Esophagus (tissue), 2 donors: Measurements from ENCODE around the gene MRC2. TPM values are rescaled to one million over a fixed set of nuclear protein-coding genes. Genes with fewer than 3 reads are reported as not detected.
"Not testable (repeated sequence)": the region's sequence is repeated elsewhere in the genome, so short reads cannot be mapped to it uniquely, and the experiment has no call there.

Experiments used
- H3K27ac ChIP-seq, 2 donors: one replicate each; pipeline ENCODE4 v1.5.1; 2013; ENCODE audit warnings: low read depth in 2 of 2, mild to moderate bottlenecking in 2 of 2, inconsistent platforms in 1 of 2, low read length in 1 of 2, moderate library complexity in 1 of 2
- H3K27me3 ChIP-seq, 2 donors: one replicate each; pipeline ENCODE4 v1.6.1; 2013; ENCODE audit warnings: low read length in 2 of 2, control low read depth in 1 of 2, mild to moderate bottlenecking in 1 of 2; ENCODE audit not compliant: insufficient read depth in 2 of 2, control insufficient read depth in 1 of 2
- H3K36me3 ChIP-seq, 2 donors: one replicate each; pipeline ENCODE4 v1.6.1; 2013; ENCODE audit warnings: low read length in 1 of 2; ENCODE audit not compliant: control insufficient read depth in 2 of 2, insufficient read depth in 2 of 2
- H3K4me1 ChIP-seq, 2 donors: one replicate each; pipeline ENCODE4 v1.6.1; 2013; ENCODE audit warnings: low read length in 1 of 2; ENCODE audit not compliant: control insufficient read depth in 2 of 2, insufficient read depth in 2 of 2
- H3K4me3 ChIP-seq, 2 donors: one replicate each; pipeline ENCODE4 v1.5.1; 2013; ENCODE audit warnings: low read length in 2 of 2, mild to moderate bottlenecking in 2 of 2, low read depth in 1 of 2, moderate library complexity in 1 of 2
- H3K9me3 ChIP-seq, 2 donors: one replicate each; pipeline ENCODE4 v1.6.1; 2013; ENCODE audit warnings: mild to moderate bottlenecking in 2 of 2, low read depth in 1 of 2, low read length in 1 of 2, moderate library complexity in 1 of 2; ENCODE audit not compliant: control insufficient read depth in 2 of 2, insufficient read depth in 1 of 2
- WGBS, 2 donors: extraction: QIAGEN DNeasy Blood & Tissue Kit; methylation state at CpG; one replicate each; pipeline ENCODE4 v1.1.7; 2013; 5-methylcytosine and 5-hydroxymethylcytosine counted together
- polyA plus RNA-seq, 2 donors: library from polyadenylated mRNA; stranded (reverse); fragments of 200-250 nt; gene quantifications; one replicate each; pipeline ENCODE4 v1.2.3, GENCODE V29; 2013
- donor health status: healthy with polysubstance abuse.
- donor health status: Bipolar disorder and iron deficiency.

Gene MRC2
- polyA plus RNA-seq, result 10 to 100 TPM; 24.6 to 54.6 TPM

GRCh38 chr17:62627219-62627903 is at the start of gene MRC2:
MRC2 (plus strand) TSS chr17:62627670; CDS start chr17:62627803, 133 bp downstream.
- 1 to 2% methylated on average over 31 to 68 of the region's 68 CpGs for WGBS, 2 donors
- H3K27me3 ChIP-seq, result no peaks in the 10 kb centered on the region

GRCh38 chr17:62578757-62579487 is 48.5 kb upstream of the MRC2 start:
- 88 to 89% methylated on average over 2 of the region's 2 CpGs for WGBS, 2 donors
- H3K9me3 ChIP-seq, result no peaks in the 10 kb centered on the region
- peaks cover 0 to 3% of the 10 kb centered on the region in 2 donors for H3K36me3 ChIP-seq
- H3K27ac ChIP-seq, result no peak overlapping the region
- H3K4me1 ChIP-seq, result no peaks in the 10 kb centered on the region
- no peak overlapping the region for H3K4me3 ChIP-seq
- H3K27me3 ChIP-seq, result no peaks in the 10 kb centered on the region

More at GRCh38 chr17:62627219-62627903, at the start of gene MRC2:
- Histone ChIP-seq H3K36me3 (no peaks in the 10 kb centered on the region), H3K9me3 (no peaks in the 10 kb centered on the region), H3K4me3 (peak within 1 kb of the TSS; percentile 51 to 55), H3K4me1 (peaks cover 3 to 18% of the 10 kb centered on the region in 2 donors), H3K27ac (peak within 1 kb of the TSS; percentile 71 to 78)

GRCh38 chr17:62580947-62581346 is 46.5 kb upstream of the MRC2 start:
- H3K9me3 ChIP-seq, result no peaks in the 10 kb centered on the region
- H3K4me1 ChIP-seq, result no peaks in the 10 kb centered on the region
- no peak overlapping the region for H3K27ac ChIP-seq
- H3K27me3 ChIP-seq, result no peaks in the 10 kb centered on the region
- WGBS, 2 donors, result 95 to 96% methylated on average over 2 of the region's 2 CpGs
- no peaks in the 10 kb centered on the region for H3K36me3 ChIP-seq
- no peak overlapping the region for H3K4me3 ChIP-seq

- 48 to 52% methylated on average over 1 of the region's 1 CpG for WGBS, 2 donors
These were observed 45.7 kb upstream of the MRC2 start for GRCh38 chr17:62581764-62582163.

GRCh38 chr17:62587554-62587953 is 39.9 kb upstream of the MRC2 start:
- Histone ChIP-seq H3K36me3 (peaks cover 4 to 10% of the 10 kb centered on the region in 2 donors), H3K27ac (no peak overlapping the region), H3K27me3 (no peaks in the 10 kb centered on the region), H3K9me3 (no peaks in the 10 kb centered on the region), H3K4me1 (no peaks in the 10 kb centered on the region), H3K4me3 (no peak overlapping the region)
- 89 to 96% methylated on average over 2 of the region's 2 CpGs for WGBS, 2 donors

More at GRCh38 chr17:62581764-62582163, 45.7 kb upstream of the MRC2 start:
- Histone ChIP-seq H3K27ac (no peak overlapping the region), H3K36me3 (peaks cover 2% of the 10 kb centered on the region in 2 donors), H3K27me3 (no peaks in the 10 kb centered on the region), H3K4me3 (no peak overlapping the region), H3K4me1 (no peaks in the 10 kb centered on the region), H3K9me3 (no peaks in the 10 kb centered on the region)

- Histone ChIP-seq H3K27me3 (no peaks in the 10 kb centered on the region), H3K4me3 (no peak overlapping the region), H3K27ac (no peak overlapping the region), H3K9me3 (no peaks in the 10 kb centered on the region), H3K36me3 (peaks cover 4 to 10% of the 10 kb centered on the region in 2 donors), H3K4me1 (no peaks in the 10 kb centered on the region)
- WGBS, 2 donors, result 82 to 85% methylated on average over 7 of the region's 7 CpGs
These were observed 39.4 kb upstream of the MRC2 start for GRCh38 chr17:62588109-62588508.

- H3K4me1 ChIP-seq, result peaks cover 0 to 3% of the 10 kb centered on the region in 2 donors
- H3K27me3 ChIP-seq, result no peaks in the 10 kb centered on the region
- no peak overlapping the region for H3K4me3 ChIP-seq
- H3K36me3 ChIP-seq, result peaks cover 2 to 12% of the 10 kb centered on the region in 2 donors
- no peak overlapping the region for H3K27ac ChIP-seq
- H3K9me3 ChIP-seq, result no peaks in the 10 kb centered on the region
- 76 to 77% methylated on average over 6 of the region's 6 CpGs for WGBS, 2 donors
These were observed 36.1 kb upstream of the MRC2 start for GRCh38 chr17:62591333-62591732.

- not testable (repeated sequence) for H3K27me3 ChIP-seq, H3K4me3 ChIP-seq, H3K4me1 ChIP-seq, H3K9me3 ChIP-seq, H3K27ac ChIP-seq
- WGBS, 2 donors, result 85 to 89% methylated on average over 11 of the region's 11 CpGs
- peaks cover 4 to 13% of the 10 kb centered on the region in 2 donors for H3K36me3 ChIP-seq
These were observed 35.6 kb upstream of the MRC2 start for GRCh38 chr17:62591822-62592221.

GRCh38 chr17:62592341-62593099 is 35.0 kb upstream of the MRC2 start:
- peaks cover 3 to 13% of the 10 kb centered on the region in 2 donors for H3K36me3 ChIP-seq
- 82 to 85% methylated on average over 9 of the region's 9 CpGs for WGBS, 2 donors

More at GRCh38 chr17:62592341-62593099, 35.0 kb upstream of the MRC2 start:
- H3K4me3 ChIP-seq, result no peak overlapping the region
- no peak overlapping the region for H3K27ac ChIP-seq
- no peaks in the 10 kb centered on the region for H3K27me3 ChIP-seq
- peaks cover 0 to 3% of the 10 kb centered on the region in 2 donors for H3K4me1 ChIP-seq
- H3K9me3 ChIP-seq, result no peaks in the 10 kb centered on the region
